ENCODE results near the gene GFI1B. TPM values are rescaled to one million over a fixed set of nuclear protein-coding genes. Genes with fewer than 3 reads are reported as not detected.
"Not testable (repeated sequence)": the region's sequence is repeated elsewhere in the genome, so short reads cannot be mapped to it uniquely, and the experiment has no call there.

Gene GFI1B
- total RNA-seq, 1 donor from 2014 or later, result not detected

DNA sequence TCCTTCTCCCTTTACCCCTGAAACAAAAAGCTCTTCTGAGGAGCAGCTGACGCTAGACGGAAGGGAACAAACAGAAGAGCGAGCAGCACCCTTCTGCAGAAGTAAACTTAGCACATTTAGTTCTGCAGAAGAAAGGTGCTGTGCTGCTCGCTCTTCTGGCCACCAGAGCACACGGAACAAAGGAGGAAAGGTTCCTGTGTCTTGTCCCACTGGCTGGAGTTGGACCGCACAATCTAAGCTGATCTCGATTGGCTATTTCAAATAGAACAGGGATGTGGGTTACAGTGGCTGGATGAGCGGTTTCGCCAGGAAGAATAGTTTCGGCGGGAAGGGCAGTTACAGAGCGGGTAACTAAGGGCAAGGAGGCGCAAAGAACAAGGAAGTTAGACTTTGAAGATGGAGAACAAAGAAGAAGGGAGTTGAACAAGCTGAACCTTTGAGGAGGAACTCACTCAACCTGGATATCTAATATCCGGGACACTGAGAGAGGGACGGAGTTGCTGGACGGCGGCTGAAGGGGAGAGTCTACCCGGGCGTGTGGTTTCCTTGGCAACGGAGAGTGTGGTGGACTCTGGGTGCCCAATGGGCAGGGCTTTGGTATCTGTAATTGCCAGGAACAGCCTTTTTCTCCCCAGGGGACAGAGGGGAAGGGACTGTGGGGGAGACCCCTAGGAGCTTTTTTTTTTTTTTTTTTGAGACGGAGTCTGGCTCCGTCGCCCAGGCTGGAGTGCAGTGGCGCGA, 59.5 kb downstream of the GFI1B start:
- H4K20me1 ChIP-seq (ENCODE audit: low read depth), result peaks cover 78% of the 10 kb centered on the region
- H3K9ac ChIP-seq, result no peak overlapping the region
- Mint-ChIP-seq H3K27me3 (ENCODE audit: insufficient read depth, low read depth) (no peaks in the 10 kb centered on the region), H3K36me3 (peaks cover 56% of the 10 kb centered on the region), H3K27ac (no peak overlapping the region), H3K9me3 (peaks cover 3% of the 10 kb centered on the region), H3K4me3 (no peak overlapping the region), H3K4me1 (peaks cover under 1% of the 10 kb centered on the region)
- no peak overlapping the region for H2AFZ ChIP-seq (replicated peaks)
- no peak overlapping the region for H3K27ac ChIP-seq
- H3K27me3 ChIP-seq, result no peaks in the 10 kb centered on the region
- TF ChIP-seq, protein P1, sequence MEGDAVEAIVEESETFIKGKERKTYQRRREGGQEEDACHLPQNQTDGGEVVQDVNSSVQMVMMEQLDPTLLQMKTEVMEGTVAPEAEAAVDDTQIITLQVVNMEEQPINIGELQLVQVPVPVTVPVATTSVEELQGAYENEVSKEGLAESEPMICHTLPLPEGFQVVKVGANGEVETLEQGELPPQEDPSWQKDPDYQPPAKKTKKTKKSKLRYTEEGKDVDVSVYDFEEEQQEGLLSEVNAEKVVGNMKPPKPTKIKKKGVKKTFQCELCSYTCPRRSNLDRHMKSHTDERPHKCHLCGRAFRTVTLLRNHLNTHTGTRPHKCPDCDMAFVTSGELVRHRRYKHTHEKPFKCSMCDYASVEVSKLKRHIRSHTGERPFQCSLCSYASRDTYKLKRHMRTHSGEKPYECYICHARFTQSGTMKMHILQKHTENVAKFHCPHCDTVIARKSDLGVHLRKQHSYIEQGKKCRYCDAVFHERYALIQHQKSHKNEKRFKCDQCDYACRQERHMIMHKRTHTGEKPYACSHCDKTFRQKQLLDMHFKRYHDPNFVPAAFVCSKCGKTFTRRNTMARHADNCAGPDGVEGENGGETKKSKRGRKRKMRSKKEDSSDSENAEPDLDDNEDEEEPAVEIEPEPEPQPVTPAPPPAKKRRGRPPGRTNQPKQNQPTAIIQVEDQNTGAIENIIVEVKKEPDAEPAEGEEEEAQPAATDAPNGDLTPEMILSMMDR (IDR thresholded peaks at IDR 0.05), result no peak
- TF ChIP-seq EZH2phosphoT487 (IDR thresholded peaks at IDR 0.05) (no peak), EZH2 (IDR thresholded peaks at IDR 0.05) (no peak)
- H3K9me3 ChIP-seq (ENCODE audit: low read depth), result no peaks in the 10 kb centered on the region
- H3K4me3 ChIP-seq, result no peak overlapping the region
- no peak overlapping the region for H3K4me2 ChIP-seq
- H3K79me2 ChIP-seq (ENCODE audit: low read depth), result peaks cover 92% of the 10 kb centered on the region
- DNase-seq (ENCODE audit: low spot score), result no peak
- H3F3A ChIP-seq (ENCODE audit: low read depth), result no peaks in the 10 kb centered on the region
- no peaks in the 10 kb centered on the region for H3K36me3 ChIP-seq
- no peaks in the 10 kb centered on the region for H3K4me1 ChIP-seq

DNA sequence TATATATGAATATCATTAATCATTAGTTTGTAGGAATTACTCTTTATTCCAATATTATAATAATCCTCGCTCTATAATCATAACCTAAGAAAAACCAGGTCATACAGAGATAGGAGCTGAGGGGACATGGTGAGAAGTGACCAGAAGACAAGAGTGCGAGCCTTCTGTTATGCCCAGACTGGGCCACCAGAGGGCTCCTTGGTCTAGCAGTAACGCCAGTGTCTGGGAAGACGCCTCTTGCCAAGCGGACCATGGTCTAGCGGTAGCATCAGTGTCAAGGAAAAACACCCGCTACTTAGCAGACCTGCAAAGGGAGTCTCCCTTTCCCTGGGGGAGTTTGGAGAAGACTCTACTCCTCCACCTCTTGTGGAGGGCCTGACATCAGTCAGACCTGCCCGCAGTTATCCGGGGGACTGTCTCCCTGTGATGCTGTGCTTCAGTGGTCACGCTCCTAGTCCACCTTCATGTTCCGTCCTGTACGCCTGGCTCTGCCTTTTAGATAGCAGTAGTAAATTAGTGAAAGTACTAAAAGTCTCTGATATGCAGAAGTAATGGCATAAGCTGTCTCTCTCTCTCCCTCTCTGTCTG, 62.5 kb downstream of the GFI1B start:
- not testable (repeated sequence) for H3F3A ChIP-seq (ENCODE audit: low read depth); H3K4me3 ChIP-seq; H3K27me3 Mint-ChIP-seq (ENCODE audit: insufficient read depth, low read depth); H3K9me3 ChIP-seq (ENCODE audit: low read depth); H3K4me1 ChIP-seq; H3K27me3 ChIP-seq; H3K4me1 Mint-ChIP-seq; H3K27ac ChIP-seq; H3K9ac ChIP-seq; H3K4me3 Mint-ChIP-seq; H3K27ac Mint-ChIP-seq; H3K4me2 ChIP-seq; H3K36me3 ChIP-seq; H3K9me3 Mint-ChIP-seq; H2AFZ ChIP-seq (replicated peaks)
- peak; percentile 58 for DNase-seq (ENCODE audit: low spot score)
- peaks cover 53% of the 10 kb centered on the region for H3K36me3 Mint-ChIP-seq
- TF ChIP-seq, protein P1 (IDR thresholded peaks at IDR 0.05), result peak; percentile 57
- peaks cover 47% of the 10 kb centered on the region for H4K20me1 ChIP-seq (ENCODE audit: low read depth)
- peaks cover 61% of the 10 kb centered on the region for H3K79me2 ChIP-seq (ENCODE audit: low read depth)

Small RNA genes lying within 50 kb of the gene (microRNA-seq; reads per million reads assigned to microRNA genes)
- gene MIR548AW, result not detected

Small RNA genes lying within 50 kb of the gene (small RNA-seq; reads per million reads assigned to genes)
- gene AL593851.1 (not detected), gene MIR548AW (not detected), gene RNU7-21P (not detected)

Other genes with a start within 250 kb of the GFI1B start
- gene AK8, start 100.4 kb upstream of the GFI1B start, total RNA-seq (ENCODE audit: low replicate concordance), result 0.43 and 0.71 TPM in 2 replicates
- gene SPACA9, start 99.8 kb upstream of the GFI1B start, total RNA-seq (ENCODE audit: low replicate concordance), result 1.9 and 2.4 TPM in 2 replicates
- gene TSC1, start 34.1 kb upstream of the GFI1B start, total RNA-seq (ENCODE audit: low replicate concordance), result 44.9 and 64.9 TPM in 2 replicates
- 77.9 and 119 TPM in 2 replicates for gene GTF3C5, start 52.3 kb downstream of the GFI1B start, total RNA-seq (ENCODE audit: low replicate concordance)
- 1.0 and 2.2 TPM in 2 replicates for gene CEL, start 83.3 kb downstream of the GFI1B start, total RNA-seq (ENCODE audit: low replicate concordance)
- 24.1 and 58.8 TPM in 2 replicates for gene RALGDS, start 142.5 kb downstream of the GFI1B start, total RNA-seq (ENCODE audit: low replicate concordance)
- 2.0 and 3.0 TPM in 2 replicates for gene GBGT1, start 185.2 kb downstream of the GFI1B start, total RNA-seq (ENCODE audit: low replicate concordance)
- gene OBP2B, start 230.6 kb downstream of the GFI1B start, total RNA-seq (ENCODE audit: low replicate concordance), result not detected in 2 replicates

Data from neural progenitor cell (in vitro differentiated cells).